ENCODE data around the gene OSBP2.

DNA sequence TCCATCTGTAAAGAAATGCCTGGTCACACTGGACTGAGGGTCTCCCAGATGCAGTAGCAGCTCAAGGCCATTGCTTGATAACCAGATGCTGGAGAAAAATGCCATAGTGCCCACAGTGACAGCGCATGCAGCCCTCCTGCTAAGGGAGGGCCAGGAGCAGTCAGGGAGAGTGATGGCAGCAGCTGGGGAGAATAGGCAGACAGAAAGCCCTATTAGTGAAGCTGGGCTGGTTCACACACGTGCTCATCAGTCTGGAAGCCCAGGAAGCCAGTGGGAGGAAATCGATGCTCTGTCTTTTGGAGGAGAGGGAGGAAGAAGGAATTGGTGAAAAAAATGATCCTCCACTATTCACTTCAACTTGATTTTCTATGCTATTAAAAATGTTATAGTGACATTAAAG lies 82.9 kb downstream of the OSBP2 start:
- TF ChIP-seq, protein P1, sequence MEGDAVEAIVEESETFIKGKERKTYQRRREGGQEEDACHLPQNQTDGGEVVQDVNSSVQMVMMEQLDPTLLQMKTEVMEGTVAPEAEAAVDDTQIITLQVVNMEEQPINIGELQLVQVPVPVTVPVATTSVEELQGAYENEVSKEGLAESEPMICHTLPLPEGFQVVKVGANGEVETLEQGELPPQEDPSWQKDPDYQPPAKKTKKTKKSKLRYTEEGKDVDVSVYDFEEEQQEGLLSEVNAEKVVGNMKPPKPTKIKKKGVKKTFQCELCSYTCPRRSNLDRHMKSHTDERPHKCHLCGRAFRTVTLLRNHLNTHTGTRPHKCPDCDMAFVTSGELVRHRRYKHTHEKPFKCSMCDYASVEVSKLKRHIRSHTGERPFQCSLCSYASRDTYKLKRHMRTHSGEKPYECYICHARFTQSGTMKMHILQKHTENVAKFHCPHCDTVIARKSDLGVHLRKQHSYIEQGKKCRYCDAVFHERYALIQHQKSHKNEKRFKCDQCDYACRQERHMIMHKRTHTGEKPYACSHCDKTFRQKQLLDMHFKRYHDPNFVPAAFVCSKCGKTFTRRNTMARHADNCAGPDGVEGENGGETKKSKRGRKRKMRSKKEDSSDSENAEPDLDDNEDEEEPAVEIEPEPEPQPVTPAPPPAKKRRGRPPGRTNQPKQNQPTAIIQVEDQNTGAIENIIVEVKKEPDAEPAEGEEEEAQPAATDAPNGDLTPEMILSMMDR (IDR thresholded peaks at IDR 0.05; ENCODE audit: low read length) = no peak
- no peak for TF ChIP-seq EZH2 (IDR thresholded peaks at IDR 0.05; ENCODE audit: borderline replicate concordance, low read length)

Data from OCI-LY1 (cell line).